K562 (cell line): Measurements from ENCODE around the gene SPRYD3. TPM values are rescaled to one million over a fixed set of nuclear protein-coding genes. Genes with fewer than 3 reads are reported as not detected.

Experiments used
- ARHGAP35 ChIP-seq: fragments of 450-650 bp; IDR thresholded peaks from 2 replicates; pipeline ENCODE4 v1.6.1; 2018; ENCODE audit not compliant: partially characterized antibody
- ARID2 ChIP-seq: fragments of 450-650 bp; IDR thresholded peaks from 2 replicates; pipeline ENCODE4 v1.6.1; 2017; ENCODE audit warnings: antibody characterized with exemption, mild to moderate bottlenecking
- BRF1 ChIP-seq: IDR thresholded peaks from 3 replicates; pipeline ENCODE4 v1.6.1; 2011; ENCODE audit warnings: borderline replicate concordance, mild to moderate bottlenecking; ENCODE audit not compliant: insufficient read length; ENCODE audit errors: extremely low read depth
- CC2D1A ChIP-seq: fragments of 450-650 bp; IDR thresholded peaks from 2 replicates; pipeline ENCODE4 v1.6.1; 2017; ENCODE audit warnings: mild to moderate bottlenecking
- CHCHD3 ChIP-seq: fragments of 250-450 bp; sonication (Bioruptor Pico); IDR thresholded peaks from 2 replicates; pipeline ENCODE4 v2.1.2; 2022; ENCODE audit warnings: mild to moderate bottlenecking
- ELK1 ChIP-seq: sonication (generic); formaldehyde crosslinking; IDR thresholded peaks from 2 replicates; pipeline ENCODE4 v1.8.1; 2022; ENCODE audit warnings: missing genetic modification reagents
- ETV5 ChIP-seq: sonication (generic); formaldehyde crosslinking; IDR thresholded peaks from 2 replicates; pipeline ENCODE4 v1.4.0; 2020; ENCODE audit warnings: low read depth, mild to moderate bottlenecking, missing genetic modification reagents
- FOS ChIP-seq: IDR thresholded peaks from 3 replicates; pipeline ENCODE4 v1.6.1; 2011; ENCODE audit not compliant: insufficient read length; ENCODE audit errors: extremely low read depth
- FOXA1 ChIP-seq: fragments of 450-650 bp; IDR thresholded peaks from 2 replicates; pipeline ENCODE4 v1.6.1; 2016; ENCODE audit warnings: mild to moderate bottlenecking, borderline replicate concordance
- FOXA3 ChIP-seq, 2 experiments: fragments of 450-650 bp in 1 of 2; sonication (generic) in 1 of 2; formaldehyde crosslinking; IDR thresholded peaks in 1 of 2; conservative IDR thresholded peaks in 1 of 2; 2 replicates each; pipeline versions ENCODE4 v1.4.0 to v1.8.0; 2020 to 2022; ENCODE audit warnings: mild to moderate bottlenecking in 2 of 2, missing genetic modification reagents in 1 of 2
- HMBOX1 ChIP-seq: sonication (generic); IDR thresholded peaks from 2 replicates; pipeline ENCODE4 v1.6.1; 2016
- JUNB ChIP-seq: fragments of 450-650 bp; formaldehyde crosslinking; conservative IDR thresholded peaks from 2 replicates; pipeline ENCODE4 v1.4.0; 2020; ENCODE audit warnings: mild to moderate bottlenecking
- KDM2B ChIP-seq: fragments of 250-450 bp; sonication (Bioruptor Pico); IDR thresholded peaks from 2 replicates; pipeline ENCODE4 v1.8.0; 2021; ENCODE audit warnings: mild to moderate bottlenecking, moderate library complexity
- PCBP1 ChIP-seq: fragments of 200-400 bp; formaldehyde crosslinking; IDR thresholded peaks from 2 replicates; pipeline ENCODE4 v1.6.1; 2018; ENCODE audit warnings: mild to moderate bottlenecking, low read depth, low read length; ENCODE audit not compliant: poor library complexity, severe bottlenecking
- RBM17 ChIP-seq: fragments of 200-400 bp; formaldehyde crosslinking; IDR thresholded peaks from 2 replicates; pipeline ENCODE4 v1.6.1; 2017; ENCODE audit warnings: low read depth, mild to moderate bottlenecking, low read length, borderline replicate concordance
- RNF2 ChIP-seq: sonication (generic); IDR thresholded peaks from 2 replicates; pipeline ENCODE4 v1.6.1; 2016
- SIRT6 ChIP-seq: IDR thresholded peaks from one replicate; pipeline ENCODE4 v1.6.1; 2012; ENCODE audit warnings: low read depth, mild to moderate bottlenecking, control low read depth, inconsistent platforms, low read length, moderate library complexity
- SMC3 ChIP-seq: conservative IDR thresholded peaks from 2 replicates; pipeline ENCODE4 v1.6.1; 2011; ENCODE audit warnings: low read depth, low read length, improper control_type of control experiment; ENCODE audit not compliant: insufficient read depth
- SRSF3 ChIP-seq: fragments of 200-400 bp; formaldehyde crosslinking; IDR thresholded peaks from 2 replicates; pipeline ENCODE4 v1.6.1; 2016; ENCODE audit warnings: mild to moderate bottlenecking, low read length, moderate library complexity; ENCODE audit not compliant: insufficient read depth
- TAF1 ChIP-seq: IDR thresholded peaks from 2 replicates; pipeline ENCODE4 v1.6.1; 2011; ENCODE audit warnings: mild to moderate bottlenecking, low read length, moderate library complexity; ENCODE audit not compliant: insufficient read depth, control insufficient read depth, severe bottlenecking; ENCODE audit errors: extremely low read depth
- TCF15 ChIP-seq: fragments of 250-450 bp; sonication (Bioruptor Pico); IDR thresholded peaks from 2 replicates; pipeline ENCODE4 v1.8.0; 2022; ENCODE audit warnings: moderate library complexity, mild to moderate bottlenecking, inconsistent platforms
- ZBTB33 ChIP-seq: sonication (generic); formaldehyde crosslinking; IDR thresholded peaks from 2 replicates; pipeline ENCODE4 v1.8.1; 2023; ENCODE audit warnings: mild to moderate bottlenecking, missing genetic modification reagents
- ZKSCAN8 ChIP-seq: fragments of 200-800 bp; sonication (Bioruptor generic); IDR thresholded peaks from 2 replicates; pipeline ENCODE4 v1.6.1; 2016; ENCODE audit warnings: missing genetic modification characterization, missing compliant biosample characterization
- ZNF347 ChIP-seq: fragments of 450-650 bp; formaldehyde crosslinking; IDR thresholded peaks from 2 replicates; pipeline ENCODE4 v1.4.0; 2020; ENCODE audit warnings: low read depth, mild to moderate bottlenecking, moderate library complexity
- ZNF586 ChIP-seq: fragments of 450-650 bp; formaldehyde crosslinking; conservative IDR thresholded peaks from 2 replicates; pipeline ENCODE4 v1.4.0; 2020; ENCODE audit warnings: mild to moderate bottlenecking, moderate library complexity
- ZNF696 ChIP-seq: fragments of 250-450 bp; sonication (Bioruptor Pico); conservative IDR thresholded peaks from 2 replicates; pipeline ENCODE4 v1.4.0; 2020; ENCODE audit warnings: mild to moderate bottlenecking, moderate library complexity
- polyA plus RNA-seq, 8 experiments: library from polyadenylated mRNA; depleted of rRNA in 4 of 8; stranded (reverse) in 5 of 8; unstranded in 3 of 8; fragments of >200 nt; fragmentation: Nextera tagmentation in 2 of 8; fragmentation: Illumina TruSeq in 1 of 8; extraction: Ambion mirVana in 2 of 8; extraction: Trizol in 1 of 8; gene quantifications; 2 replicates each; pipeline versions ENCODE4 v1.2.1 to v1.2.3, GENCODE V29; 2011 to 2014; ENCODE audit warnings: inconsistent platforms in 1 of 8, missing spikeins in 1 of 8
- total RNA-seq, 7 experiments: library from RNA; depleted of rRNA in 6 of 7; stranded (reverse); fragments of >200 nt in 6 of 7; fragmentation: Illumina TruSeq in 2 of 7; extraction: Trizol in 2 of 7; gene quantifications; 2 replicates each; pipeline versions ENCODE4 v1.2.1 to v1.2.3, GENCODE V29; 2011 to 2021; ENCODE audit warnings: low replicate concordance in 1 of 7

Gene SPRYD3
- total and polyA plus RNA-seq, 9 of the 15 experiments (the other 6 are each of a cell fraction or from before 2014, with no cell fraction given) = 1.5 to 13.6 (median 7.6) TPM

GRCh38 chr12:53054112-53054878 lies 24.9 kb downstream of the SPRYD3 start (continued):
- TF ChIP-seq ETV5 (CRISPR knock-in tag) = no peak
- TF ChIP-seq ELK1 (CRISPR knock-in tag) = no peak
- TF ChIP-seq FOS = no peak
- no peak for TF ChIP-seq ARID2
- no peak for TF ChIP-seq ZNF696 (CRISPR knock-in tag)
- TF ChIP-seq RBM17 = no peak
- TF ChIP-seq TCF15 (CRISPR knock-in tag) = no peak
- TF ChIP-seq ARHGAP35 = no peak
- TF ChIP-seq FOXA1 = no peak
- no peak for TF ChIP-seq FOXA3 (CRISPR knock-in tag; conservative IDR thresholded peaks at IDR 0.05 in 1 of 2, IDR thresholded peaks at IDR 0.05 in 1 of 2)
- no peak for TF ChIP-seq BRF1
- TF ChIP-seq CHCHD3 (CRISPR knock-in tag) = no peak
- TF ChIP-seq ZKSCAN8 = no peak
- TF ChIP-seq KDM2B (CRISPR knock-in tag) = no peak
- TF ChIP-seq PCBP1 = no peak
- TF ChIP-seq JUNB = no peak
- no peak for TF ChIP-seq HMBOX1
- TF ChIP-seq ZNF347 (CRISPR knock-in tag) = no peak
- no peak for TF ChIP-seq SIRT6
- TF ChIP-seq SMC3 = no peak
- TF ChIP-seq ZBTB33 (CRISPR knock-in tag) = no peak
- no peak for TF ChIP-seq CC2D1A
- TF ChIP-seq ZNF586 (CRISPR knock-in tag) = no peak
- no peak for TF ChIP-seq SRSF3
- peak; percentile 37 for TF ChIP-seq TAF1
- no peak for TF ChIP-seq RNF2
